Activated gamma-delta T cell treated with Interleukin-2 at 50 U/mL for 16 hours (primary cell): Measurements from ENCODE around the gene NCBP1.
A peak's percentile ranks its signal among the peaks of the same experiment; 100 is the strongest.

Experiments
- DNase-seq: peaks from one replicate; pipeline ENCODE4 v3.0.0-alpha.2; 2020

NCBP1 gene

DNA sequence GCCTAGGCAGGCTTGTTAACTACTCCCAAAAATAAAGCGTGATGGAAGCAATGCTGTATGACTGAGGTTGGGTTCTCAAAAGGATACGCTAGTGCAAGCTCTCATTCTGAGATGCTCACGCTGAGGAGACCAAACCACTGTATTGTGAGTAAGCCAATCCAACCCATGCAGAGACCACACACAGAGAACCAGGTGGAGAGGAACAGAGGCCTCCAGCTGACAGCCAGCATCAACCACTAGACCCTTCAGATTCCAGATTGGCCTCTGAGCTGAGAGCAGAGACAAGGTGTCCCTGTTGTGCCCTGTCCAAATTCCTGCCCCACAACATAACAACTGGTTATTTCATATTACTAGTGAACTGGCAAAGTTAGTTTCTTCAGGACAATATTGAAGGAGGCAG is 5.0 kb upstream of the NCBP1 start:
- no peak for DNase-seq

GRCh38 chr9:97629156-97629555 is 4.5 kb upstream of the NCBP1 start:
- no peak for DNase-seq

DNA sequence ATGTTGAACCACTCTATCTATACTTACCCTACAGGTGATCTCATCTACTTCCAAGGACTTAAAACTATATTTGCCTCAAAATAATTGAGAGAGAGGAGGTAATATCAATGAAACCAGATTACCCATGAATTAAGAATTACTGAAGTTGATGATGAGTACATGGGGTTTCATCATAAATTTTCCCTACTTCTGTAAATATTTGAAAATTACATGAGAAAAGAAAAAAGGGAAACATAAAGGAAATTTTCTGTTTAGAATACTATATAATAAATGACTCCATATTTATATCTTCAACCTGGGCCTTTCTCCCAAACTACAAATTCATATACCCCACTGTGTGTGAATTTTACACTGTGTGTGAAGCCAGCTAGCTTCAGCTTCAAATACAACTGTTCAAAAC is 3.0 kb upstream of the NCBP1 start:
- DNase-seq, result no peak

DNA sequence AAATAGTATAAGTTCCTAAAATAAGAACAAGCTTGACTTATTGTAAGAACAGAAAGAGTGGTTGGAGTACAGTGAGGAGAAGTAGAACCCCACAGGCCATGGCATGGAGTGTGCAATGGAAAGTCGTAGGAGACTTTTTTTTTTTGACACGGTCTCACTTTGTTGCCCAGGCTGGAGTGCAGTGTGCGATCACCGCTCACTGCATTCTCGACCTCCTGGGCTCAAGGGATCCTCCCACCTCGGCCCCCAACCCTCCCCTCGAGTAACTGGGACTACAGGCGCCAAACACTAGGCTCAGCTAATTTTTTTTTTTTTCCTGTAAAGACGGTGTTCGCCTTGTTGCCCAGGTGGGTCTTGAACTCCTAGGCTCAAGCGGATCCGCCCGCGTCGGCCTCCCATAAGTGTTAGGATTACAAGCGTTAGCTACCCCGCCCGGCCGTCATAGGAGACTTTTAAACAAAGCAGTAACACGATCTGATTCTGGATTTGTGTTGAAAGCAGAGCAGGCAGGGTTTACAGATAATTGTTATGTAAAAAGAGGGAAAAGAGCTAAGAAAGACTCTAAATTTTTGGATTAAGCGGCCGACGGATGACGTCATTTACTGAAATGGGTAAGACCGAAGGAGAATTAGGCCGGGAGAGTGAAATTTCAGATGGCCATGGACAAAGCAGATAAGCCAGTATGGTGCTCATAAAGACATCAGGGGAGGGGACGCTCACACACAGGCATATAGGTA is 1.2 kb upstream of the NCBP1 start:
- DNase-seq, result peak; percentile 10

- no peak for DNase-seq
These were observed 354 bp downstream of the NCBP1 start for GRCh38 chr9:97633859-97634490.

DNA sequence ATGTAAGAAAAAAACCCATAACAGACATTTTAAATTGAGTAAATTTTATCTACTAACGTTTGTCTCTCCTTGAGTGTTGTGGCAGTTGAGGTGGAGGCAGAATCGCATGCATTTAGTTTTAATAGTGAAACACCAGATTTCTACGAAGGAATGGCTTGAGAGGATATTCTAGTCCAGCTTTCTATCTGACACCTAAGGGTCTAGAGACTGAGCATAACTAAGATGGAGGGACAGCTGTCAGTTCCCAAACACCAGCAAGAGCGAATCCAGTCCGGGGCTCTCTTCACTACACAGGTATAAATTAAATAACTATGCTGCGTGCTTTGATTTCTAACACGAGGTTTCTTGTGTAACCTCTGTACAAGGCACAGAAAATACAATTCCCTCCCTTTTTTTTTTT is 1.4 kb downstream of the NCBP1 start:
- no peak for DNase-seq

- no peak for DNase-seq
These were observed 3.3 kb downstream of the NCBP1 start for GRCh38 chr9:97636903-97637302.

DNA sequence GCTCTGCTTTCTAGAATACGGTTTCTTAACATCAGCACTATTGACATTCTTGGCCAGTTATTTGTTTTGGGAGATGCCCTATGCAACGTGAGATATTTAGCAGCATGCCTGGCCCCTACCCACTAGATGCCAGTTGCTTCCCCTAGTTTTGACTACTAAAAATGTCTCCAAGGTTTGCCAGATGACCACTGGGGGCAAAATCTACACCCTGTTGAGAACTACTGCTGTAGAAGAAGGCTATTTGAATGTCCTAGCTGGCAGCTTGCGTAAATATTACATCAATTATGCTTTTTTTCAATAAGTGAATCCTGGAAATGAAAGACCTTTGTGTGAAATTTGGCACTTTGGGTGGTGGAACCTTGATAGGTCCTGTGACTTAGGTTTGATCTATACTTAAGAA is 5.0 kb downstream of the NCBP1 start:
- no peak for DNase-seq

DNA sequence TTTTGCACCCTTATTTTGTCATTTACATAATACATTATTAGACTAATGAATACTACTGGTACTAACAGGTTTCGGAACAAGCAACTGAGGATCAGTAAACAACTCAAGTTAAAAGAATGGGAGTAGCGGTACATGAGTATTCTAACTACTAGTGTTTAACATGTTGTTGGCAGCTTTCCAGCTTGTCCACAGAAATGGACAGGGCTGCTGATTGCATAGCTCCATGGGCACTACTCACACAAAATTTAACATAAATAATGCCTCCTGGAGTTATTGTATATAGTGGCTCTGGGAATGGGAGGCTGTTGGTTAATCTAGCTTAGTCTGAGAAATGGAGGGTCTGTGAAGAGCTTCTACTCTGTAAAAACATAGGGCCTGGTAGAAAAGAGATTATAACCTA is 6.7 kb downstream of the NCBP1 start:
- no peak for DNase-seq

- no peak for DNase-seq
These were observed 12.1 kb downstream of the NCBP1 start for GRCh38 chr9:97645720-97646119.

DNA sequence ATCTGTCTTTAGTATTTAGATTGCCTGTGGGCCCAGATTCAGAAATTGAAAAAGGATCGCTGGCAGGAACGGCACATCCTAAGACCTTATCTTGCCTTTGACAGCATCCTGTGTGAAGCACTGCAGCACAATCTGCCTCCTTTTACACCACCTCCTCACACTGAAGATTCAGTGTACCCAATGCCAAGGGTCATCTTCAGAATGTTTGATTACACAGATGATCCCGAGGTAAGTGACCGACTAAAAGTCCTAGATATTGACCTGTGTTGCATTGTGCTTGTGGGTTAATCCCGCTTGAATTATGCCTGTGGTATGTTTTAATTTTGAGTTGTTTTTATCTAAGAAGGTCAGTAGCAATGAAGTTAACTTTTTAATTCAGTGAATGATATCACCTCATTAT is 14.4 kb downstream of the NCBP1 start:
- DNase-seq, result no peak

- DNase-seq, result no peak
These were observed 18.0 kb downstream of the NCBP1 start for GRCh38 chr9:97651646-97652045.

DNA sequence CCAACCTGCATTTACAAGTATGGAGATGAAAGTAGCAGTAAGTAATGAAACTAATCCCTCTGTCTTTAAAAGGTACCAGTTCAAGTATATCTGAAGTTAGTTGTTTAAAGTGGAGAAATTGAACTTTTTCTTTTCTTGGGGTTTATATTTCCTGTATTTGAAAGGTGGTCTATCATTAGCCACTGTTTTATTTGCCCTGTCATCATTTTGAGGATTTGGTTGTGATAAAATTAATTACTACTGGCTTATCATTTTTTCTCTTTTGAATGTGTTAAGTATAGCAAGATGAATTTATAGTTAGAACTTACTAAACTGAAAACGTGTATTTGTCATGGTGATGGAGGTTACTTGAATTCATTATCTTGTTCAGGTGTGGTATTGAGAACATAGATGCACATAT is 25.1 kb downstream of the NCBP1 start:
- DNase-seq, result no peak

GRCh38 chr9:97659771-97660170 is 26.1 kb downstream of the NCBP1 start:
- DNase-seq, result no peak

DNA sequence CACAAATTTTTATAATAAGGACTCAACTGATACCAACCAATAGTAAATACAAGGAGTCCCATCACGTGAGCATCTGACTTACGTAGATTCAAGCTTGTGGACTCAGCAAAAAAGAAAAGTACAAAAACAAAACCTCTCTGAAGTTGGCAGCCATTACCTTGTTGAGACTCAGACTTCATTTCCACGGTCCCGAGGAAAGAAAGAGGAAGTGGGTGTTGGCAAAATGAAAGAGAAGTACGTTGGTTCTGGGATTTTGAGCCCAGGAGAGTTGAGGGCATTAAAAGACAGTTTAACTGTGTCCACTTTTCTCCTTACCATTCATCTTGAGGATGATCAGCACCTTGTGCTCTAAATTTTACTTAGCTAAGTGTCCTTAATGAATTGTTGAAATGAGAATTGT is 26.7 kb downstream of the NCBP1 start:
- DNase-seq, result no peak

- no peak for DNase-seq
These were observed 27.2 kb downstream of the NCBP1 start for GRCh38 chr9:97660847-97661246.

DNA sequence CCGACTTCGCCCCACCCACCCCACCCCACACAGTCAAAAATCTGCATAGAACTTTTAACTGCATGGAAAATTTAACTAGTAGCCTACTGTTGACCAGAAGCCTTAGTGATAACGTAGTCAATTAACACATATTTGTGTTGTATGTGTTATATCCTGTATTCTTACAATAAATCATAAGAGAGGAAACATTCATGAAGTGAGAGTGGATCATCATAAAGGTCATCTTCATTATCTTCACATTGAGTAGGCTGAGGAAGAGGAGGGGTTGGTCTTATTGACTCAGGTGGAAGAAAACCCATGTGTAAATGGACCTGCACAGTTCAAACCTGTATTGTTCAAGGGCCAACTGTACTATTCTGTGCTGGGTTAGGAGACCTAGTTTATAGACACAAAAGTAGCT is 32.1 kb downstream of the NCBP1 start:
- DNase-seq, result no peak

DNA sequence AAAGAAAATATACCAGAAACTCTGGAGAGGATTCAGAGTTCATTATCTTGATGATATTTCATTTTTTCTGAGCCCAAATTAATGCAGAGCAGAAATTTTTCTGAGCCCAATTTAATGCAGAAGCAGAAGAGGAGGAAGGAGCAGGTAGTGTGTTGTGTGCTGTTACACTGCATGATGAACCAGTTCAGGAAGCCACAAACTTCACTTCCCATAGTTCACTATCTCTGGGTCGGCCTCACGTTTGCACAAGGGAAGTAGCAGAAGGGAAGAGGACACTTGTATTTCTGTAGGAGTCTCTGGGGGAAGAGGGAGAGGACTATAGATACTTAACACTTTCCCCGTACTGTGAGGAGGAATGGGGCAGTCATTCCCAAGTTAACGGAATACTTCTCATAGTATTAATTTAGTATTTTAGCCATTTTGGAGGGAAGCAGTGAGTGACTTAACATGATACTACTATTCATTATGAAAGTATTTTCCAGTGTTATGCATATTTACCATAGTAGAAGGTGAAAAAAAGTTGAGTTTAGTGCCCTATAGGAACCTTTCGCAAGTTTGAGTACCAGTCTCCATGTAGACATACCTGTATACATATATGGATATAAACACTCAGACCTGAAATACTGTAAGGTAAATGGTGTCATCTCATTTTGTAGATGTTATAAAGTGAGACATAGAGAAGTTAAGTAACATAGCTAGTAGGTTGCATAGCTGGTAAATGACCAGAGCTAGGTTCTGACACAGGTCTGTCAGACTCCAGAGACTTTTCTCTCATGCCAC is 33.5 kb downstream of the NCBP1 start:
- no peak for DNase-seq

- no peak for DNase-seq
These were observed 34.9 kb downstream of the NCBP1 start for GRCh38 chr9:97668485-97668884.

DNA sequence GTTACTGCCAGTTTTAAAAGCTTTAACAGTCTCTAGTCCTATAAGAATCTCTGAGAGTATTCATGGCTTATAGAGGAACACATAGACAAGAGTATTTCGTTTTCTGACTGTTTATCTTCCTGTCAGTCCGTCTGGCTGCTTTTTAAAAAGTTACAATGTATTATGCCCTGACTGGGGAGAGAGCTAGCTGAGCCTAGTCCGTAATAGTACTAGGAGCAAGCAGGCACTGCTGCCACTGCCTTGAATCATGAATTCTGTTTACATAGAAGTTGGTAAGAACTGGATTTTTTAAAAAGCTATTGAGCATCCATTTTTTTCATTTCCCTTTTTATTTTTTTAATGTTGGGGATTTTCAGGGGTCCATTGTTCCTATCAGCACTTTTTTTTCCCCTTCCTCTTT is 37.0 kb downstream of the NCBP1 start:
- no peak for DNase-seq

GRCh38 chr9:97672403-97672802 is 38.8 kb downstream of the NCBP1 start:
- DNase-seq, result no peak

- DNase-seq, result no peak
These were observed 40.3 kb downstream of the NCBP1 start for GRCh38 chr9:97673922-97674321.

DNA sequence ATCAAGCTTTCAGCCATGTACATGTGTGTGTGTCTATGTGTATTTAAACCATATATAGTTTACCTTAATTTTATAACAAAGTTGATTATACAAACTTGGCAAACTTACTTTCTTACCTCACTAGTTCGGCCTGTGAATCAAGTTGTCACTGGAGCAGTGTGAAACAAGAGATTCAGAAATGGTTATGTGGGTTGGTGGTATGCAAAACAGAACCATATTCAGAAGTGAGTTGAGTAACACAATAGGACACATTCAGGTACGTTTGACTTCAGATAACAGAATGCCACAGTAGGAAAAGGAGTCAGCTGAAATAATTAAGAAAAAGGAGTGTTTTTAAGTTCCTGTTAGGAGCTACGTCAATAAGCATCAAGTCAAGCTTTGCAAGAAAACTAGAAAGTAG is 42.0 kb downstream of the NCBP1 start:
- DNase-seq, result no peak

DNA sequence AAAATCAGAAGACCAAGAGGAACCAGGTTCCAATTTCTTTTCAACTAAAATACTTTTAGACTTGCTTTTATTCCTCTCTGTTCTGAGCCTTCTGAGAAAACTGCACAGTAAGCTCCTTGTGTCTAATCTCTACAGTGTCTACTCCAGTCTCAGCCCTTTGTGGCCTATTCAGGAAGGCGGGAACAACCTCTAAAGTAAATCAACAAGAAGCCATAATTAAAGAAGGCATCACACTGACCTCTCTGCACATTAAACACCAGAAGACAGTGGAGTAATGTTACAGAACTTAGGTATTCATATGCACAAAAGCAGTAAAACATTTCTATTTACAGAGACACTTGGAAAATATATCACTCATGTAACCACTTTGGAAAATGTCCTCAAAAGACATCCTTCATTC is 48.6 kb downstream of the NCBP1 start:
- DNase-seq, result no peak
